Measurements from ENCODE around the gene DGKZ. TPM values are rescaled to one million over a fixed set of nuclear protein-coding genes. Genes with fewer than 3 reads are reported as not detected.

The DGKZ gene
- total and polyA plus RNA-seq, 2 experiments from 2014 or later = 45.1 to 170 TPM

- Mint-ChIP-seq H3K9me3 (no peaks in the 10 kb centered on the region), H3K27ac (no peak overlapping the region), H3K4me1 (peaks cover 10% of the 10 kb centered on the region; the same call in 2 of the 3 replicates), H3K27me3 (ENCODE audit: insufficient read depth, low read depth, poor library complexity) (peaks cover 9% of the 10 kb centered on the region), H3K4me3 (no peak overlapping the region), H3K36me3 (ENCODE audit: low read depth) (peaks cover 34% of the 10 kb centered on the region)
- no peaks in the 10 kb centered on the region for H3K27me3 ChIP-seq (ENCODE audit: insufficient read depth)
- H3K79me2 ChIP-seq (replicated peaks; ENCODE audit: insufficient read depth) = no peaks in the 10 kb centered on the region
- H2AFZ ChIP-seq = no peak overlapping the region
- no peaks in the 10 kb centered on the region; the same call in 1 of the 2 replicates for H3K36me3 ChIP-seq (ENCODE audit: insufficient read depth)
- H3K27ac ChIP-seq (ENCODE audit: low read depth) = no peak overlapping the region
- no peak overlapping the region for H3K4me2 ChIP-seq
- DNase-seq (ENCODE audit: low spot score) (no peak), ATAC-seq (no peak)
- no peaks in the 10 kb centered on the region for H3K9me2 ChIP-seq (ENCODE audit: insufficient read depth)
- TF ChIP-seq NANOG (IDR thresholded peaks at IDR 0.05; ENCODE audit: borderline replicate concordance) = no peak
- peaks cover 4% of the 10 kb centered on the region; the same call in 1 of the 2 replicates for H4K20me1 ChIP-seq (replicated peaks; ENCODE audit: insufficient read depth)
- H3K4me3 ChIP-seq = no peak overlapping the region
- H3F3A ChIP-seq (replicated peaks; ENCODE audit: low read depth) = peaks cover 22% of the 10 kb centered on the region
- H3K4me1 ChIP-seq (ENCODE audit: insufficient read depth) = peaks cover 7% of the 10 kb centered on the region
Observed at GRCh38 chr11:46376258-46377050, 29.2 kb downstream of the DGKZ start.

- no peak for ATAC-seq
- DNase-seq (ENCODE audit: low spot score) = no peak
- Histone ChIP-seq H3K27ac (ENCODE audit: low read depth) (no peak overlapping the region), H3K4me2 (no peak overlapping the region), H3K9me2 (ENCODE audit: insufficient read depth) (no peaks in the 10 kb centered on the region), H3K4me1 (ENCODE audit: insufficient read depth) (peaks cover 7% of the 10 kb centered on the region), H3K36me3 (ENCODE audit: insufficient read depth) (no peaks in the 10 kb centered on the region; the same call in 1 of the 2 replicates), H3F3A (replicated peaks; ENCODE audit: low read depth) (peaks cover 28% of the 10 kb centered on the region), H3K27me3 (ENCODE audit: insufficient read depth) (no peaks in the 10 kb centered on the region), H2AFZ (no peak overlapping the region), H3K79me2 (replicated peaks; ENCODE audit: insufficient read depth) (no peaks in the 10 kb centered on the region), H3K4me3 (no peak overlapping the region), H4K20me1 (replicated peaks; ENCODE audit: insufficient read depth) (peaks cover 4% of the 10 kb centered on the region; the same call in 1 of the 2 replicates)
- Mint-ChIP-seq H3K9me3 (no peaks in the 10 kb centered on the region), H3K27me3 (ENCODE audit: insufficient read depth, low read depth, poor library complexity) (peaks cover 9% of the 10 kb centered on the region), H3K36me3 (ENCODE audit: low read depth) (peaks cover 30% of the 10 kb centered on the region), H3K27ac (no peak overlapping the region), H3K4me1 (peaks cover 10% of the 10 kb centered on the region; the same call in 2 of the 3 replicates), H3K4me3 (no peak overlapping the region)
- no peak for TF ChIP-seq CREB1 (CRISPR knock-in tag; IDR thresholded peaks at IDR 0.05; ENCODE audit: low read depth)
Observed at GRCh38 chr11:46377290-46377689, 30.0 kb downstream of the DGKZ start.

DNA sequence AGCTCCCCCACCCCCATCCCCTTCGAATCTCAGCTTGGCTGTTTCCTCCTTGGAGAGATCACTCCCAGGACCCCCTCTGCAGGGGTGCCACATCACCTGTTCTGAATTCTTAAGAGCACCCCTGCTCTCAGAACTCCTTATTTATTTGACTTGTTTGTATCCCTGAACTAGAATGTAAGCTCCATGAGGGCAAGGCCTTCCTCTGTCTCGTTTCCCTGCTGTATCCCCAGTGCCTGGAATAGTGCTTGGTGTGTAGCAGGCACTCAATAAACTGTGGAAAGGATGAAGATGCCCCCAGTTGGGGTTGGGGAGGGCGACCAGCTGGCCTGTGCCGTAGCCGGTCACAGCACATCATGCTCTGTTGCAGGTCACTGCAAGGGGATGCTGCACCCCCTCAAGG lies 30.6 kb downstream of the DGKZ start:
- peaks cover 11% of the 10 kb centered on the region; the same call in 2 of the 3 replicates for H3K4me1 Mint-ChIP-seq
- Histone ChIP-seq H3K27me3 (ENCODE audit: insufficient read depth) (no peaks in the 10 kb centered on the region), H3K4me1 (ENCODE audit: insufficient read depth) (peaks cover 9% of the 10 kb centered on the region), H3K27ac (ENCODE audit: low read depth) (no peak overlapping the region), H3F3A (replicated peaks; ENCODE audit: low read depth) (peaks cover 26% of the 10 kb centered on the region), H3K4me3 (no peak overlapping the region), H3K4me2 (no peak overlapping the region), H4K20me1 (replicated peaks; ENCODE audit: insufficient read depth) (peaks cover 4% of the 10 kb centered on the region; the same call in 1 of the 2 replicates), H3K79me2 (replicated peaks; ENCODE audit: insufficient read depth) (no peaks in the 10 kb centered on the region), H3K36me3 (ENCODE audit: insufficient read depth) (no peaks in the 10 kb centered on the region; the same call in 1 of the 2 replicates), H2AFZ (no peak overlapping the region), H3K9me2 (ENCODE audit: insufficient read depth) (no peaks in the 10 kb centered on the region)
- H3K27ac Mint-ChIP-seq = no peak overlapping the region
- H3K4me3 Mint-ChIP-seq = no peak overlapping the region; the same call in 2 of the 3 replicates
- H3K9me3 Mint-ChIP-seq = no peaks in the 10 kb centered on the region
- H3K36me3 Mint-ChIP-seq (ENCODE audit: low read depth) = peaks cover 30% of the 10 kb centered on the region
- H3K27me3 Mint-ChIP-seq (ENCODE audit: insufficient read depth, low read depth, poor library complexity) = peaks cover 9% of the 10 kb centered on the region
- no peak for DNase-seq (ENCODE audit: low spot score)
- ATAC-seq = no peak
- TF ChIP-seq STAT1 (IDR thresholded peaks at IDR 0.05; ENCODE audit: unreplicated experiment) = no peak
- TF ChIP-seq EZH2phosphoT487 (IDR thresholded peaks at IDR 0.05; ENCODE audit: unreplicated experiment) = no peak
- no peak for TF ChIP-seq JUNB (IDR thresholded peaks at IDR 0.05; ENCODE audit: unreplicated experiment)
- TF ChIP-seq ZNF331 (CRISPR knock-in tag; IDR thresholded peaks at IDR 0.05; ENCODE audit: low read depth) = no peak
- TF ChIP-seq ETS1 (IDR thresholded peaks at IDR 0.05) = no peak
- TF ChIP-seq ZNF462 (CRISPR knock-in tag; IDR thresholded peaks at IDR 0.05) = no peak
- TF ChIP-seq EZH2 (IDR thresholded peaks at IDR 0.05; ENCODE audit: low read depth, unreplicated experiment) = no peak

All from GM23338 (cell line).